ENCODE results near the gene ARAP1. TPM values are rescaled to one million over a fixed set of nuclear protein-coding genes. Genes with fewer than 3 reads are reported as not detected.

ARAP1 gene
- total and polyA plus RNA-seq, 10 donors: 76.7 to 365 (median 270) TPM

DNA sequence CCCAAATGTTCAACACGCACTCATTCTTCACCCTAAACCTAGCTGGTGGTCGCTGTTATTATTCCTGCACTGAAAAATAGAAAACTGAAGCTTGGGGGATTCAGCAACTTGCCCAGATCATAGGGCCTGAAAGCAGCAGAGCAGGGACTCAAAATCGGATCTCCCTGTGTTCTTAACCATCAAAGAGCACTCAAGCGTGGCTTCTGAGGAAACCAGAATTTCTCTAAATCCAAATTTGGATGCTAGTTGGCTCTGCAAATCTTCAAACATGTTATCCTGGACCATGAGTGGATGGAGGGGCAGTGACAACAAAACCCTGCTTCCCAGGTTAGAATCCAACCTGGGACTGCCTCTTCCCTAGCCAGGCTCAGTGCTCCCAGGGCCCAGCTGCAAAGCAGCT is 11.6 kb upstream of the ARAP1 start:
- 88 to 94% (median 92%) methylated on average over 4 of the region's 4 CpGs for WGBS, 5 donors
- TF ChIP-seq POLR2AphosphoS5 (IDR thresholded peaks at IDR 0.05) (no peak), CTCF (IDR thresholded peaks at IDR 0.05 in 8 of 11, conservative IDR thresholded peaks at IDR 0.05 in 3 of 11) (no peak), POLR2A (IDR thresholded peaks at IDR 0.05) (no peak)
- intact Hi-C loops (cut with DNase I; ENCODE audit: low total_unique reads): no loop called here
- Histone ChIP-seq H3K4me1 (peaks cover 10 to 36% (median 19%) of the 10 kb centered on the region in 6 donors), H3K4me3 (no peak overlapping the region), H3K27ac (no peak overlapping the region), H3K27me3 (replicated peaks in 1 of 7) (no peaks in the 10 kb centered on the region), H3K36me3 (peaks cover 0 to 4% (median 0%) of the 10 kb centered on the region in 6 donors), H3K9me3 (no peaks in the 10 kb centered on the region)
- DNase-seq: no peak

GRCh38 chr11:72762641-72763304 is 10.6 kb upstream of the ARAP1 start:
- Histone ChIP-seq H3K27ac (peak overlapping the region in 1 of 8 donors; percentile 11), H3K4me1 (peaks cover 10 to 45% (median 22%) of the 10 kb centered on the region in 6 donors), H3K9me3 (no peaks in the 10 kb centered on the region), H3K4me3 (no peak overlapping the region), H3K36me3 (peaks cover 0 to 14% (median 0%) of the 10 kb centered on the region in 6 donors), H3K27me3 (replicated peaks in 1 of 7) (no peaks in the 10 kb centered on the region)
- DNase-seq: no peak
- TF ChIP-seq POLR2A (IDR thresholded peaks at IDR 0.05) (no peak), CTCF (IDR thresholded peaks at IDR 0.05 in 8 of 11, conservative IDR thresholded peaks at IDR 0.05 in 3 of 11) (no peak), POLR2AphosphoS5 (IDR thresholded peaks at IDR 0.05) (no peak)
- WGBS, 5 donors: 37 to 64% (median 49%) methylated on average over 5 of the region's 5 CpGs
- intact Hi-C loops (cut with DNase I; ENCODE audit: low total_unique reads): no loop called here

- intact Hi-C loops (cut with DNase I; ENCODE audit: low total_unique reads): no loop called here
Observed at GRCh38 chr11:72760539-72761405, 8.6 kb upstream of the ARAP1 start.

More at GRCh38 chr11:72760539-72761405, 8.6 kb upstream of the ARAP1 start:
- TF ChIP-seq CTCF (IDR thresholded peaks at IDR 0.05 in 8 of 11, conservative IDR thresholded peaks at IDR 0.05 in 3 of 11): no peak
- TF ChIP-seq POLR2AphosphoS5 (IDR thresholded peaks at IDR 0.05): no peak
- no peak for TF ChIP-seq POLR2A (IDR thresholded peaks at IDR 0.05)
- Histone ChIP-seq H3K4me3 (no peak overlapping the region), H3K36me3 (peaks cover 0 to 32% (median 0%) of the 10 kb centered on the region in 6 donors), H3K27me3 (replicated peaks in 1 of 7) (no peaks in the 10 kb centered on the region), H3K27ac (no peak overlapping the region), H3K4me1 (peaks cover 10 to 45% (median 22%) of the 10 kb centered on the region in 6 donors), H3K9me3 (no peaks in the 10 kb centered on the region)
- WGBS, 5 donors: 77 to 87% (median 80%) methylated on average over 8 of the region's 8 CpGs
- DNase-seq: no peak

Measured in spleen (tissue), 11 donors.